Left ventricle myocardium superior (tissue), 1 donor: Measurements from ENCODE around the gene WAPL. TPM values are rescaled to one million over a fixed set of nuclear protein-coding genes. Genes with fewer than 3 reads are reported as not detected.

Experiments used
- ATAC-seq: fragments of 200-7000 bp; cut with Tn5 transposase; one replicate; pipeline ENCODE4 v1.9.1; 2020; ENCODE audit warnings: mild to moderate bottlenecking, moderate library complexity
- DNase-seq: peaks from one replicate; pipeline ENCODE4 v3.0.0-alpha.2; 2020
- intact Hi-C: fragments of 100-400 bp; cut with micrococcal nuclease; formaldehyde crosslinking; loops from one replicate; pipeline ENCODE4 v1.11.0; 2022
- total RNA-seq: library from RNA; stranded (reverse); fragmentation: NEBNext Ultra II Directional; extraction: Animal tissue kit (Norgen Biotek cat#: 25700); gene quantifications from one replicate; pipeline ENCODE4 v1.2.1, GENCODE V29; 2021
- donor health status: DM: no; HTN: yes; CAD: no; lungs with severe emphysema.

Gene WAPL
- total RNA-seq, 1 donor from 2014 or later = 22.2 TPM

- ATAC-seq (no peak), DNase-seq (no peak)
- intact Hi-C loops = no loop called here
Observed at GRCh38 chr10:86489071-86489810, 32.4 kb downstream of the WAPL start.

DNA sequence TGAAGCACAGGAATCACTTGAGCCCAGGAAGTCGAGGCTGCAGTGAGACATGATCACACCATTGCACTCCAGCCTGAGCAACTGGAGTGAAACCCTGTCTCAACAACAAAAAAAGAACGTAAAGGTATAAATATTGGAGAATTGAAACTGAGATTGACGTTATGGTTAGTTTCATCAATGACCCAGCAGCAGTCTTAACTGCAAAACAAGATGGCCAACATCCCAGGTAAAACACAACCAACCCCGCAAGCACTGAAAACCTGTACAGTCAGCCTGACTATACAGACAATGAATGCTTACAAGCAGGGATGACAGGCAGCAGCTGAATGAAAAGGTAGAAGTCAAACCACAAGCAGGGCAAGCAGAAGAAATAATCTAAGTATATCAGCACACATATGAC is 34.7 kb downstream of the WAPL start:
- ATAC-seq = no peak
- no peak for DNase-seq
- intact Hi-C loops = no loop called here

GRCh38 chr10:86483664-86484063 is 37.9 kb downstream of the WAPL start:
- no peak for ATAC-seq
- no peak for DNase-seq
- intact Hi-C loops = no loop called here

GRCh38 chr10:86481761-86482160 is 39.8 kb downstream of the WAPL start:
- intact Hi-C loops = no loop called here
- DNase-seq (no peak), ATAC-seq (no peak)

GRCh38 chr10:86480571-86480970 is 41.0 kb downstream of the WAPL start:
- DNase-seq = no peak
- intact Hi-C loops = no loop called here
- no peak for ATAC-seq

- intact Hi-C loops = no loop called here
- ATAC-seq (no peak), DNase-seq (no peak)
Observed at GRCh38 chr10:86472061-86472460, 49.5 kb downstream of the WAPL start.

- DNase-seq (no peak), ATAC-seq (no peak)
- intact Hi-C loops = no loop called here
Observed at GRCh38 chr10:86461963-86462804, 59.4 kb downstream of the WAPL start.

GRCh38 chr10:86451604-86451960 is 70.0 kb downstream of the WAPL start:
- ATAC-seq (no peak), DNase-seq (no peak)
- intact Hi-C loops = no loop called here

DNA sequence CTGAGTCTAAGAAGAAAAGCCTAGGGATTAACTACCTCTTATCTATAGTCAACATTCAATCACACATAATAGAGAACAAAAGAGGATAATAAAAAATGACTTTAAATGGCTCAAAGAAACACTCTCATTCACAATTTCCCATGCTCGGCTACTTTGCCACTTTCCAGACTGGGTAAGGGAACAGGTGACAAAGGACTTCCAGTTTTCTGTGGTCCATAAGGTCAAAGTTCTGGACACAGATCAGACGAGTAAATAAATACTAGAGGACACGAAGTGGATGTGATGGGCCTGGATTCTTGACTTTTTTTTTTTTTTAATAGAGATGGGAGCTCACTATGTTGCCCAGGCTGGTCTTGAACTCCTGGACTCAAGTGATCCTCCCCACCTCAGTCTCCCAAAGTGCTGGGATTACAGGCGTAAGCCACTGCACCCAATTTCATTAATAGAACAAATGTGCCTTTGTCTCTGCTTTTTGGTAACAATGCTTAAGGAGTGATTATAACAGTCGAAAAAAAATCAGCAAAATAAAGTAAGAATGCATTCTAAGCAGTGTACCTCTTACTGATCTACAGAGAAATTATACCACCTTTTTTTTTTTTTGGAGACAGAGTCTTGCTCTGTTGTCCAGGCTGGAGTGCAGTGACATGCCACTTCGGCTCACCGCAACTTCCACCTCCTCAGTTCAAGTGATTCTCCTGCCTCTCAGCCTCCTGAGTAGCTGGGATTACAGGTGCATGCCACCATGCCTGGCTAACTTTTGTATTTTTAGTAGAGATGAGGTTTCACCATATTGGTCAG is 70.6 kb downstream of the WAPL start:
- intact Hi-C loops = no loop called here
- ATAC-seq (no peak), DNase-seq (no peak)

GRCh38 chr10:86449926-86450558 is 71.5 kb downstream of the WAPL start:
- intact Hi-C loops = no loop called here
- DNase-seq = no peak
- ATAC-seq = no peak

- no peak for ATAC-seq
- intact Hi-C loops = no loop called here
- DNase-seq = no peak
Observed at GRCh38 chr10:86447432-86447831, 74.2 kb downstream of the WAPL start.

GRCh38 chr10:86446987-86447386 is 74.6 kb downstream of the WAPL start:
- DNase-seq = no peak
- intact Hi-C loops = no loop called here

GRCh38 chr10:86446440-86446839 is 75.2 kb downstream of the WAPL start:
- intact Hi-C loops = no loop called here
- ATAC-seq = no peak
- DNase-seq = no peak

More at GRCh38 chr10:86446987-86447386, 74.6 kb downstream of the WAPL start:
- no peak for ATAC-seq

DNA sequence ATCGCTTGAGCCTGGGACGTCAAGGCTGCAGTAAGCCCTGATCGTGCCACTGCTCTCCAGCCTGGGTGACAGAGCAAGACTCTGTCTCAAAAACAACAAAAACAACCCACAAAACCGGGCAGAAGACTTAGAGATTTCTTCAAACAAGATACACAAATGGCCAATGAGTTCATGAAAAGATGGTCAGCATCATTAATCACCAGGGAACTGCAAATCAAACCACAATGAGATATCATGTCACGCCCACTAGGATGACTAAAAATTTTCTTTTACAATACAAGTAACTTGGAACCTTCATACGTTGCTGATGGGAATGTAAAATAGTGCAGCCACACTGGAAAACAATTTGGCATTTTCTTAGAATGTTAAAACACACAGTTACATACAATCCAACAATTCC is 77.7 kb downstream of the WAPL start:
- intact Hi-C loops = no loop called here
- DNase-seq (no peak), ATAC-seq (no peak)

DNA sequence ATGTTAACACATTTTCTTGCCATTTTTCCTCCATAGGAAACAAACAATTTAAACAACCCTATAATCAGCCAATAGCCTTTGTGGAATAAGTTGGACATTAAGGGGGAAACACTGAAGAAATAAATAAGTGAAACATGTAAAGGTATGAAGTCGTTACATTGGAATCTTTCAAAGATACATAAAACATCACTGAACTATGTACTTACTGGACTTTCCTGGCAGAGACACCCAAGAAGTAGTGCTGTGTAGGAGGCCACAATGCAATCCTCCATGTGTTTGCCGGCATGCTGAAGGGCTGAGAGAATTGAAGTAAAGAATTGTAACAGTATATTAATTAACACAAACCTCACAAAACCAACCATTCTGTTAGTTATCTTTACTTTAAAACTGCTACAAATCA is 78.5 kb downstream of the WAPL start:
- DNase-seq = no peak
- ATAC-seq = no peak
- intact Hi-C loops = no loop called here

DNA sequence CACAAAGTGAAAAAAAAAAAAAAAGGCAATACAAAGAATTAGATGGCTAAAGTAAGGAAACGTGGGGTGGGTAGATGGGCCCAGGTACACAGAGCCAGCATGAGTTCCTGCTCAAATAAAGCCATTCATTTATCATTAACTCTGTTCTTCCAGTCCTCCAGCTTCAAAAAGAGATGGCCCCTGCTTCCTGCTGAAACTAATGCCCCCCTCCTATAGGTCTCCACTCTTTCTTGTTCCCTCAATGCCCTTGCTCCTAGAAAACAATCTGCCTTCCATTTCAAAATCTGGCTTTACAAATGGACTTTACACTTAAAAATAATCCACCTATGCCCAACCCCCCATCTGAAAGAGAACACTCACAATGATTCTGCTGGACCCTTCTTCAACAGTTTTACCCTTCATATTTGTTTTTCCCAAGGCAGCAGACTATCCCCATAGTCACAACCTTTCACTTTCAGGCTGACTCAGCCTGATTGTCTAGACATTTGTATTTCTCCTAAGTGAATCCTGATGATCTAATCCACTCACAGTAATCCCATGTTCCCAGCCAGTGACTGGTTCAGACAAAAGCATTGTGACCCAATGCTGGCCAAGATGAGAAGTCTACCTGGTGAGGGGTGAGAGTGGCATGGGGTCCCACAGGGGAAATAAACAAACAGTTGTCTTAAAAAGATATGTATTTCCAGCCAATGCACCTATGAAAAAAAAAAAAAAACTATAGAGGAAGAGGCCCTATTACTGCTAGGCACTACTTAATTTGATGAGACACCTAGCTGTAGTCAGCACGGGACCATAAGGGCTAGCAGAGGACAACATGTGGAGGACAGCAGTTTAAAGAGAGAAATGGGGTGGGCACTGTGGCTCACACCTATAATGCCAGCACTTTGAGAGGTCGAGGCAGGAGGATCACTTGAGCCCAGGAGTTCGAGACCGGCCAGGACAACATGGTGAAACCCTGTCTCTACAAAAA is 80.4 kb downstream of the WAPL start:
- DNase-seq (no peak), ATAC-seq (no peak)
- intact Hi-C loops = no loop called here

- intact Hi-C loops = no loop called here
- ATAC-seq (peak; percentile 45), DNase-seq (peak; percentile 41)
Observed at GRCh38 chr10:86439544-86439943, 82.0 kb downstream of the WAPL start.

GRCh38 chr10:86438091-86438749 is 83.4 kb downstream of the WAPL start:
- DNase-seq = no peak
- intact Hi-C loops = no loop called here
- no peak for ATAC-seq
